ENCODE measurements around the gene MYLK.

Gene MYLK

GRCh38 chr3:123611082-123611481 is 273.1 kb downstream of the MYLK start:
- no peak for TF ChIP-seq TAF1 (IDR thresholded peaks at IDR 0.05; ENCODE audit: borderline replicate concordance, insufficient read depth, low read length)

GRCh38 chr3:123610331-123610730 is 273.8 kb downstream of the MYLK start:
- no peak for TF ChIP-seq FOXP2 (optimal IDR thresholded peaks at IDR 0.05; ENCODE audit: borderline replicate concordance, extremely low read depth, extremely low read length, insufficient read depth)

- TF ChIP-seq FOXP2 (optimal IDR thresholded peaks at IDR 0.05; ENCODE audit: borderline replicate concordance, extremely low read depth, extremely low read length, insufficient read depth) (no peak), SIN3A (IDR thresholded peaks at IDR 0.05; ENCODE audit: borderline replicate concordance, insufficient read depth, low read length) (no peak), POLR2AphosphoS5 (IDR thresholded peaks at IDR 0.05; ENCODE audit: low read depth, low read length) (no peak), REST (IDR thresholded peaks at IDR 0.05; ENCODE audit: insufficient read depth in 1 of 2, low read depth in 2 of 2, low read length in 2 of 2) (no peak), TAF1 (IDR thresholded peaks at IDR 0.05; ENCODE audit: borderline replicate concordance, insufficient read depth, low read length) (no peak)
Measured at GRCh38 chr3:123609063-123609462, 275.1 kb downstream of the MYLK start.

- TF ChIP-seq REST (IDR thresholded peaks at IDR 0.05; ENCODE audit: insufficient read depth in 1 of 2, low read depth in 2 of 2, low read length in 2 of 2) (no peak), FOXP2 (optimal IDR thresholded peaks at IDR 0.05; ENCODE audit: borderline replicate concordance, extremely low read depth, extremely low read length, insufficient read depth) (no peak), SIN3A (IDR thresholded peaks at IDR 0.05; ENCODE audit: borderline replicate concordance, insufficient read depth, low read length) (no peak), POLR2AphosphoS5 (IDR thresholded peaks at IDR 0.05; ENCODE audit: low read depth, low read length) (no peak), TAF1 (IDR thresholded peaks at IDR 0.05; ENCODE audit: borderline replicate concordance, insufficient read depth, low read length) (no peak)
Measured at GRCh38 chr3:123608263-123608937, 275.7 kb downstream of the MYLK start.

GRCh38 chr3:123606527-123606926 is 277.6 kb downstream of the MYLK start:
- no peak for TF ChIP-seq FOXP2 (optimal IDR thresholded peaks at IDR 0.05; ENCODE audit: borderline replicate concordance, extremely low read depth, extremely low read length, insufficient read depth)
- TF ChIP-seq TAF1 (IDR thresholded peaks at IDR 0.05; ENCODE audit: borderline replicate concordance, insufficient read depth, low read length) = no peak
- no peak for TF ChIP-seq REST (IDR thresholded peaks at IDR 0.05; ENCODE audit: insufficient read depth in 1 of 2, low read depth in 2 of 2, low read length in 2 of 2)
- no peak for TF ChIP-seq POLR2AphosphoS5 (IDR thresholded peaks at IDR 0.05; ENCODE audit: low read depth, low read length)
- TF ChIP-seq SIN3A (IDR thresholded peaks at IDR 0.05; ENCODE audit: borderline replicate concordance, insufficient read depth, low read length) = no peak

GRCh38 chr3:123605789-123606234 is 278.3 kb downstream of the MYLK start:
- TF ChIP-seq POLR2AphosphoS5 (IDR thresholded peaks at IDR 0.05; ENCODE audit: low read depth, low read length) = no peak
- no peak for TF ChIP-seq FOXP2 (optimal IDR thresholded peaks at IDR 0.05; ENCODE audit: borderline replicate concordance, extremely low read depth, extremely low read length, insufficient read depth)
- TF ChIP-seq TAF1 (IDR thresholded peaks at IDR 0.05; ENCODE audit: borderline replicate concordance, insufficient read depth, low read length) = no peak
- TF ChIP-seq SIN3A (IDR thresholded peaks at IDR 0.05; ENCODE audit: borderline replicate concordance, insufficient read depth, low read length) = no peak
- no peak for TF ChIP-seq REST (IDR thresholded peaks at IDR 0.05; ENCODE audit: insufficient read depth in 1 of 2, low read depth in 2 of 2, low read length in 2 of 2)

Data from PFSK-1 (cell line).